ENCODE data around the gene LIN9.
A peak's percentile ranks its signal among the peaks of the same experiment; 100 is the strongest.
"Not testable (repeated sequence)": the region's sequence is repeated elsewhere in the genome, so short reads cannot be mapped to it uniquely, and the experiment has no call there.

The LIN9 gene

GRCh38 chr1:226306425-226306824 lies 2.5 kb downstream of the LIN9 start:
- no peak overlapping the region for H3K4me3 Mint-ChIP-seq
- H3K27me3 Mint-ChIP-seq = peaks cover 18% of the 10 kb centered on the region
- ATAC-seq = no peak
- no peak for DNase-seq
- H3K4me1 Mint-ChIP-seq = peaks cover 41% of the 10 kb centered on the region
- H3K9me3 Mint-ChIP-seq = no peaks in the 10 kb centered on the region
- no peak overlapping the region for H3K27ac Mint-ChIP-seq

- no peak overlapping the region for H3K4me3 Mint-ChIP-seq
- ATAC-seq (no peak), DNase-seq (no peak)
- peaks cover 33% of the 10 kb centered on the region for H3K4me1 Mint-ChIP-seq
- no peaks in the 10 kb centered on the region for H3K9me3 Mint-ChIP-seq
- no peak overlapping the region for H3K27ac Mint-ChIP-seq
- H3K27me3 Mint-ChIP-seq = peaks cover 6% of the 10 kb centered on the region
Observed at GRCh38 chr1:226305184-226305583, 3.8 kb downstream of the LIN9 start.

DNA sequence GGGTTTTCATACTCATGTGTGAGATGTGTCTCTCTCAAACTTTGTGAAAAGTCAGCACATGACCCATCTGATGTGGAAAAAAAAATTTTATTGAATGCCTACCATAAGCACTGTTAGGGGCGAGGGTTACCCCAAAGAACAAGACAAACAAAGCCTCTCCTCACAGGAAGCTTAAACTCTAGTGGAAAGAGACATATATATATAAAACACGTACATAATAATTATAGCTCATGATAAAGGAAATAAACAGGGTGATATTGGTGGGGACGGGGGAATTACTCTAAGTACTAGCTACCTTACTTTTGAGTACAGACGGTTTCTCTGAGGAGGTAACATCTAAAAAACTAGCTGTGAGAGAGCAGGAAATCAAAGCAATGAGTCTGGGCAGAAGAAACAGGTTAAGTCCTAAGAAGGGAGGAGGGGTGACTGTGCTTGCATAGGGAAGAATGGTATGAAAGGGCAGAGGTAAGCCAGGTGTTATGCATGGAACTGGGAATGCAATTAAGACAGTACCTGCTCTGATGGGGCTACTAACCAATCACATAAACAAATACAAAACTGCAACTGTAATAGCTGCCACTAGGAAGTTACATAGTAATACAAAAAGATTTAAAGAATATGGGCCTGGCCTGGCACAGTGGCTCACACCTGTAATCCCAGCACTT lies 4.5 kb downstream of the LIN9 start:
- ATAC-seq (no peak), DNase-seq (no peak)
- H3K27ac Mint-ChIP-seq = no peak overlapping the region
- no peak overlapping the region for H3K4me3 Mint-ChIP-seq
- no peaks in the 10 kb centered on the region for H3K27me3 Mint-ChIP-seq
- H3K4me1 Mint-ChIP-seq = peaks cover 25% of the 10 kb centered on the region
- no peaks in the 10 kb centered on the region for H3K9me3 Mint-ChIP-seq

DNA sequence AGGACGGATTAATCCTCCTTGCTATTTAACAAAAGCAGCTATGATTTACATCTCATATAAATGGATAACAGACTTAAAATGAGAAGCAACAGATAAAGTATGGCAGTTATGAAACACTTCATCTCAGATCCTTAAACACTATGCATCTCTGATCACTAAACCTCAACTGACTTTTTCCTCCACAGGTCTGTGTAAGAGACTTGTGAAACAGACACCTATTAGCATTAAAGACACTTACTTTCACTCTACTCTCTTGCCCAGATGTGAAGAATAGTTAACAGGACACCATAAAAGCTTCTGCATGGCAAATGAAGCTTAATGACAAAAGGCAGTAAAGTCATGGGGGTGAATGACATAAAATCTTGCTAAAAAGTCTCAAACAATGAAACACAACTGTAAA lies 6.2 kb downstream of the LIN9 start:
- no peak for ATAC-seq
- DNase-seq = no peak
- Mint-ChIP-seq H3K27ac (no peak overlapping the region), H3K4me1 (peaks cover 25% of the 10 kb centered on the region), H3K9me3 (no peaks in the 10 kb centered on the region), H3K27me3 (no peaks in the 10 kb centered on the region), H3K4me3 (no peak overlapping the region)

DNA sequence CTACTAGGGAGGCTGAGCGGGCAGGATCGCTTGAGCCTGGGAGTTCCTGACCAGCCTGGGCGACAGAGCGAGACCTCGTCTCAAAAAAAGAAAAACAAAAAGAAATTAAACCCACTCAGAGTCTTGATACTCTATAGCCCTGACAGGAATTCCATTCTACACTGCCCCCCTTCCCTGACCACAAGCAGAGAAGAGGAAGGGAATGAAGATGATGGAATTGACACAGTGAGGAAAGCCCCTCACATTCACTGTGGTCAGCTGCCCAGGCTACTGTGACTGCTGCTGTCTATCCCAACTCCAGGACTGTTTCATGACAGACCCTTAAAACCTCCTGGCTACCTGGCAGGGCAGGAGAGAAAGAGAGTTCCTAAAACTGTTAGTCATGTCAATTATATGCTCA lies 12.1 kb downstream of the LIN9 start:
- DNase-seq = no peak

DNA sequence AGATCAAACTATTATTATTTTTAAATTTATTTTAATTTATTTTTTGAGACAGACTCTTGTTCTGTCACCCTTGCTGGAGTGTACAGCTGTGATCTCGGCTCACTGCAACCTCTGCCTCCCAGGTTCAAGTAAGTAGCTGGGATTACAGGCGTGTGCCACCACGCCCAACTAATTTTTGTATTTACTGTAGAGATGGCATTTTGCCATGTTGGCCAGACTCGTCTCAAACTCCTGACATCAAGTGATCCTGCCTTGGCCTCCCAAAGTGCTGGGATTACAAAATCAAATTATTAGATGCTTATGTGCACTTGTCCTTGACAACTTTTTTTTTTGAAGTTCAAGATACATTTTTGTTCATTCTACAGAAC lies 15.4 kb downstream of the LIN9 start:
- Mint-ChIP-seq H3K4me1 (no peaks in the 10 kb centered on the region), H3K4me3 (no peak overlapping the region), H3K27me3 (no peaks in the 10 kb centered on the region), H3K9me3 (no peaks in the 10 kb centered on the region), H3K27ac (peak overlapping the region in 1 of 2 donors; percentile 42)
- no peak for ATAC-seq
- DNase-seq = no peak

More for the DNA sequence above, 12.1 kb downstream of the LIN9 start:
- no peak for ATAC-seq
- Mint-ChIP-seq H3K4me1 (no peaks in the 10 kb centered on the region), H3K27me3 (no peaks in the 10 kb centered on the region), H3K9me3 (no peaks in the 10 kb centered on the region), H3K4me3 (no peak overlapping the region), H3K27ac (no peak overlapping the region)

GRCh38 chr1:226292874-226293552 lies 16.0 kb downstream of the LIN9 start:
- Mint-ChIP-seq H3K27me3 (no peaks in the 10 kb centered on the region), H3K4me3 (no peak overlapping the region), H3K4me1 (no peaks in the 10 kb centered on the region), H3K9me3 (no peaks in the 10 kb centered on the region), H3K27ac (no peak overlapping the region)
- DNase-seq = no peak
- ATAC-seq = no peak

DNA sequence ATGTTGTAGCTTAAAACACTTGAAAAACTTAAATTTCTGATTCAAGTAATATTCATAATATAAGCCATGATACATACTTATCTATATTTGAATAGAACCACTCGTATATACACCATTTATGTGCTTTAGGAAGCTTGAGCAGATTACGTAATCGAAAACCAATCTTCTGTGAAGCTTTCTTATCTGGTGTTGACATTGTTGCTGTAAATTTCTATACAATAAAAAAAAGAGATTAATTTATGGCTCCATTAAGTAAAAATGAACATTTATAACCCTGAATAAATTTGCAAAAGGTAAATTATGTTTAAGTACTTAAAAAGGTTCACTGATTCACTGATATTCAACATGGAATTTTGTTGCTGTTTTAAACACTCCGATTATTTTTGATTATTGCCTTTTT lies 21.4 kb downstream of the LIN9 start:
- no peaks in the 10 kb centered on the region for H3K27me3 Mint-ChIP-seq
- DNase-seq = no peak
- no peak for ATAC-seq
- no peaks in the 10 kb centered on the region for H3K4me1 Mint-ChIP-seq
- no peaks in the 10 kb centered on the region for H3K9me3 Mint-ChIP-seq
- no peak overlapping the region for H3K4me3 Mint-ChIP-seq
- H3K27ac Mint-ChIP-seq = no peak overlapping the region

- H3K4me3 Mint-ChIP-seq = no peak overlapping the region
- H3K4me1 Mint-ChIP-seq = no peaks in the 10 kb centered on the region
- ATAC-seq = no peak
- H3K9me3 Mint-ChIP-seq = no peaks in the 10 kb centered on the region
- H3K27ac Mint-ChIP-seq = no peak overlapping the region
- H3K27me3 Mint-ChIP-seq = no peaks in the 10 kb centered on the region
- no peak for DNase-seq
Observed at GRCh38 chr1:226281058-226281457, 27.9 kb downstream of the LIN9 start.

DNA sequence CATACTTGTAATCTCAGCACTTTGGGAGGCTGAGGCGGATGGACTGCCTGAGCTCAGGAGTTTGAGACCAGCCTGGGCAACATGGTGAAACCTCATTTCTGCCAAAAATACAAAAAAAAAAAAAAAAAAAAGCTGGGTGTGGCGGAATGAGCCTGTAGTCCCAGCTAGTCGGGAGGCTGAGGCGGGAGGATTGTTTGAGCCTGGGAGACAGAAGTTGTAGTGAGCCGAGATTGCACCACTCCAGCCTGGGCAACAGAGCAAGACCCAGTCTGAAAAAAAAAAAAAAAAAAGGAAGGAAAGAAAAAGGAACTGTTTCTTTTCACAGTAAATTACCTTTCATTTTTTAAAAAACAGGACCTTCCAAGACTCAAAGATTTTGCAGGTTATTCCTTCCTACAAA lies 29.5 kb downstream of the LIN9 start:
- H3K9me3 Mint-ChIP-seq = no peaks in the 10 kb centered on the region
- no peak overlapping the region for H3K27ac Mint-ChIP-seq

GRCh38 chr1:226277897-226278296 lies 31.1 kb downstream of the LIN9 start:
- no peak for DNase-seq
- Mint-ChIP-seq H3K4me3 (no peak overlapping the region), H3K27ac (no peak overlapping the region), H3K4me1 (no peaks in the 10 kb centered on the region), H3K9me3 (no peaks in the 10 kb centered on the region), H3K27me3 (no peaks in the 10 kb centered on the region)
- ATAC-seq = no peak

More for the DNA sequence above, 29.5 kb downstream of the LIN9 start:
- H3K27me3 Mint-ChIP-seq = no peaks in the 10 kb centered on the region
- ATAC-seq (no peak), DNase-seq (no peak)
- H3K4me3 Mint-ChIP-seq = no peak overlapping the region
- no peaks in the 10 kb centered on the region for H3K4me1 Mint-ChIP-seq

- Mint-ChIP-seq H3K27ac (no peak overlapping the region), H3K9me3 (no peaks in the 10 kb centered on the region), H3K27me3 (no peaks in the 10 kb centered on the region), H3K4me1 (no peaks in the 10 kb centered on the region), H3K4me3 (no peak overlapping the region)
- ATAC-seq = no peak
- no peak for DNase-seq
Observed at GRCh38 chr1:226276987-226277386, 32.0 kb downstream of the LIN9 start.

- no peaks in the 10 kb centered on the region for H3K27me3 Mint-ChIP-seq
- DNase-seq (no peak), ATAC-seq (no peak)
- H3K4me3 Mint-ChIP-seq = no peak overlapping the region
- H3K4me1 Mint-ChIP-seq = no peaks in the 10 kb centered on the region
- H3K9me3 Mint-ChIP-seq = no peaks in the 10 kb centered on the region
- no peak overlapping the region for H3K27ac Mint-ChIP-seq
Observed at GRCh38 chr1:226276077-226276682, 32.8 kb downstream of the LIN9 start.

DNA sequence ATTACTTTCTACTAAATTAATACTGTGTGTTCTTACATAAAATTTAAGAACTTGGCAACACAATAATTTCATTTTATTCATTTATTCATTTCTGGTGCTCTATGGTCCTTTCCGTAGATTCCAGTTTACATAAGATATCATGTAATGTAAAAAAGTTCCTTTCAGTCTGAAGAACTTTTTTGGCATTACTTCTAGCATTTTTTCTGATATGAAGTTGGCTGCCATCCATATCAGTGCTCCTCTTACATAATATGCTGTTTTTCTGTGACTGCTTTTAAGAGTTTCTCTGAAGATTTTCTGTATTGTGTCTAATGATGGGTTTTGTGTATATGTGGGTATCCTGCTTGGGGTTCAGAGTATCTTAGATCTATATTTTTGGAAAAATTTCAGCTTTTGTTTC lies 34.8 kb downstream of the LIN9 start:
- ATAC-seq = no peak

GRCh38 chr1:226272233-226272902 lies 36.6 kb downstream of the LIN9 start:
- not testable (repeated sequence) for H3K4me1 Mint-ChIP-seq, H3K27me3 Mint-ChIP-seq, H3K9me3 Mint-ChIP-seq, ATAC-seq, DNase-seq, H3K4me3 Mint-ChIP-seq
- H3K27ac Mint-ChIP-seq = peak overlapping the region in 1 of 2 donors; percentile 12

More for the DNA sequence above, 34.8 kb downstream of the LIN9 start:
- DNase-seq = no peak
- Mint-ChIP-seq H3K4me1 (no peaks in the 10 kb centered on the region), H3K27me3 (no peaks in the 10 kb centered on the region), H3K4me3 (no peak overlapping the region), H3K9me3 (no peaks in the 10 kb centered on the region), H3K27ac (no peak overlapping the region)
